CD4-positive, CD25-positive, alpha-beta regulatory T cell (primary cell): ENCODE measurements around the gene TPRG1L. TPM values are rescaled to one million over a fixed set of nuclear protein-coding genes. Genes with fewer than 3 reads are reported as not detected.
"Not testable (repeated sequence)": the region's sequence is repeated elsewhere in the genome, so short reads cannot be mapped to it uniquely, and the experiment has no call there.

Experiments
- ATAC-seq, 2 donors: fragments of 150-1000 bp; cut with Tn5 transposase; one replicate each; pipeline ENCODE4 v1.10.0; 2021; ENCODE audit warnings: low read depth in 2 of 2, moderate number of reproducible peaks in 2 of 2, moderate library complexity in 1 of 2
- DNase-seq, 3 donors: peaks; one replicate each; pipeline versions ENCODE4 v3.0.0 to v3.0.0-alpha.2; 2012 to 2022; ENCODE audit warnings: mixed read lengths in 1 of 3
- H3K27ac ChIP-seq: one replicate; pipeline ENCODE4 v1.7.0; 2013; ENCODE audit warnings: mild to moderate bottlenecking, low read length; ENCODE audit not compliant: insufficient read depth, poor library complexity, severe bottlenecking
- H3K27me3 ChIP-seq: one replicate; pipeline ENCODE4 v1.7.0; 2013; ENCODE audit warnings: low read length; ENCODE audit not compliant: control insufficient read depth, insufficient read depth
- H3K36me3 ChIP-seq: one replicate; pipeline ENCODE4 v1.7.0; 2013; ENCODE audit warnings: mild to moderate bottlenecking, low read length, moderate library complexity; ENCODE audit not compliant: control insufficient read depth, insufficient read depth
- H3K4me1 ChIP-seq: 2 replicates; pipeline ENCODE4 v1.7.0; 2013; ENCODE audit warnings: mild to moderate bottlenecking, low read length; ENCODE audit not compliant: insufficient read depth, control insufficient read depth, poor library complexity, severe bottlenecking
- H3K4me3 ChIP-seq: one replicate; pipeline ENCODE4 v1.7.0; 2013; ENCODE audit warnings: low read depth, mild to moderate bottlenecking, low read length, moderate library complexity
- H3K9me3 ChIP-seq, 2 experiments: 1 replicate in 1 of 2; 2 replicates in 1 of 2; pipeline ENCODE4 v1.7.0; 2013; ENCODE audit warnings: low read length in 2 of 2, mild to moderate bottlenecking in 1 of 2, moderate library complexity in 1 of 2; ENCODE audit not compliant: control insufficient read depth in 2 of 2
- H3K27ac Mint-ChIP-seq, 3 donors: one replicate each; pipeline ENCODE4 v1.8.0; 2020 to 2022; ENCODE audit warnings: mild to moderate bottlenecking in 3 of 3, mixed read lengths in 3 of 3, moderate library complexity in 2 of 3
- H3K27me3 Mint-ChIP-seq: one replicate; pipeline ENCODE4 v1.8.0; 2022; ENCODE audit warnings: mild to moderate bottlenecking, mixed read lengths
- H3K36me3 Mint-ChIP-seq: one replicate; pipeline ENCODE4 v1.8.0; 2020; ENCODE audit warnings: mixed read lengths
- H3K4me1 Mint-ChIP-seq, 4 donors: one replicate each; pipeline ENCODE4 v1.8.0; 2020 to 2022; ENCODE audit warnings: mixed read lengths in 4 of 4, mild to moderate bottlenecking in 1 of 4
- H3K4me3 Mint-ChIP-seq, 4 donors: one replicate each; pipeline ENCODE4 v1.8.0; 2020 to 2022; ENCODE audit warnings: mild to moderate bottlenecking in 4 of 4, mixed read lengths in 4 of 4, moderate library complexity in 3 of 4
- H3K9me3 Mint-ChIP-seq, 7 donors: one replicate each; pipeline ENCODE4 v1.8.0; 2020 to 2022; ENCODE audit warnings: mixed read lengths in 7 of 7, mild to moderate bottlenecking in 3 of 7, moderate library complexity in 2 of 7
- polyA plus RNA-seq, 4 donors: library from polyadenylated mRNA; unstranded; fragments of 300-500 nt; fragmentation: Illumina TruSeq; gene quantifications; one replicate each; pipeline ENCODE4 v1.2.3, GENCODE V29; 2021
- total RNA-seq: library from RNA; stranded (reverse); gene quantifications from one replicate; pipeline ENCODE4 v1.2.3, GENCODE V29; 2022

TPRG1L gene
- total and polyA plus RNA-seq, 5 donors from 2014 or later = 26.9 to 35.9 (median 34.8) TPM

GRCh38 chr1:3579626-3580025 lies 45.2 kb upstream of the TPRG1L start:
- H3K4me1 Mint-ChIP-seq = no peaks in the 10 kb centered on the region
- H3K27me3 Mint-ChIP-seq = no peaks in the 10 kb centered on the region
- H3K27ac Mint-ChIP-seq = no peak overlapping the region
- no peaks in the 10 kb centered on the region for H3K36me3 Mint-ChIP-seq
- Histone ChIP-seq H3K27ac (no peak overlapping the region), H3K27me3 (no peaks in the 10 kb centered on the region), H3K4me3 (no peak overlapping the region), H3K9me3 (no peaks in the 10 kb centered on the region), H3K36me3 (no peaks in the 10 kb centered on the region), H3K4me1 (no peaks in the 10 kb centered on the region)
- DNase-seq (no peak), ATAC-seq (no peak)
- H3K4me3 Mint-ChIP-seq = no peak overlapping the region
- peaks cover 0 to 2% (median 0%) of the 10 kb centered on the region in 7 donors for H3K9me3 Mint-ChIP-seq

GRCh38 chr1:3580231-3580630 lies 44.6 kb upstream of the TPRG1L start:
- no peaks in the 10 kb centered on the region for H3K27me3 ChIP-seq
- no peaks in the 10 kb centered on the region for H3K9me3 ChIP-seq
- no peaks in the 10 kb centered on the region for H3K4me1 ChIP-seq
- H3K27ac ChIP-seq = no peak overlapping the region
- Mint-ChIP-seq H3K9me3 (peaks cover 0 to 2% (median 0%) of the 10 kb centered on the region in 7 donors), H3K4me1 (no peaks in the 10 kb centered on the region), H3K27me3 (no peaks in the 10 kb centered on the region), H3K27ac (no peak overlapping the region), H3K36me3 (no peaks in the 10 kb centered on the region), H3K4me3 (no peak overlapping the region)
- H3K36me3 ChIP-seq = no peaks in the 10 kb centered on the region
- no peak for DNase-seq
- no peak overlapping the region for H3K4me3 ChIP-seq
- no peak for ATAC-seq

GRCh38 chr1:3581296-3582036 lies 43.3 kb upstream of the TPRG1L start:
- Mint-ChIP-seq H3K27me3 (no peaks in the 10 kb centered on the region), H3K4me3 (no peak overlapping the region), H3K4me1 (no peaks in the 10 kb centered on the region), H3K36me3 (no peaks in the 10 kb centered on the region), H3K27ac (no peak overlapping the region), H3K9me3 (peaks cover 0 to 2% (median 0%) of the 10 kb centered on the region in 7 donors)
- Histone ChIP-seq H3K9me3 (no peaks in the 10 kb centered on the region), H3K4me1 (no peaks in the 10 kb centered on the region), H3K36me3 (no peaks in the 10 kb centered on the region), H3K27ac (no peak overlapping the region), H3K4me3 (no peak overlapping the region), H3K27me3 (no peaks in the 10 kb centered on the region)
- DNase-seq = no peak
- ATAC-seq = no peak

- ATAC-seq = not testable (repeated sequence)
These were observed 41.1 kb upstream of the TPRG1L start for GRCh38 chr1:3583751-3584150.

GRCh38 chr1:3584915-3585314 lies 39.9 kb upstream of the TPRG1L start:
- Mint-ChIP-seq H3K4me3 (no peak overlapping the region), H3K9me3 (peaks cover 0 to 2% (median 0%) of the 10 kb centered on the region in 7 donors), H3K27me3 (no peaks in the 10 kb centered on the region), H3K36me3 (no peaks in the 10 kb centered on the region), H3K4me1 (no peaks in the 10 kb centered on the region), H3K27ac (no peak overlapping the region)
- DNase-seq = no peak
- Histone ChIP-seq H3K27ac (no peak overlapping the region), H3K27me3 (no peaks in the 10 kb centered on the region), H3K4me1 (no peaks in the 10 kb centered on the region), H3K4me3 (no peak overlapping the region), H3K9me3 (no peaks in the 10 kb centered on the region), H3K36me3 (no peaks in the 10 kb centered on the region)
- no peak for ATAC-seq

More at GRCh38 chr1:3583751-3584150, 41.1 kb upstream of the TPRG1L start:
- not testable (repeated sequence) for DNase-seq, H3K9me3 ChIP-seq, H3K36me3 Mint-ChIP-seq, H3K4me3 ChIP-seq, H3K4me1 ChIP-seq, H3K36me3 ChIP-seq, H3K9me3 Mint-ChIP-seq, H3K4me1 Mint-ChIP-seq, H3K27ac Mint-ChIP-seq, H3K27me3 ChIP-seq, H3K4me3 Mint-ChIP-seq, H3K27ac ChIP-seq, H3K27me3 Mint-ChIP-seq

- not testable (repeated sequence) for H3K4me3 ChIP-seq, H3K27me3 ChIP-seq, H3K27ac Mint-ChIP-seq, H3K27ac ChIP-seq, H3K27me3 Mint-ChIP-seq, H3K9me3 ChIP-seq, ATAC-seq, H3K4me3 Mint-ChIP-seq, H3K9me3 Mint-ChIP-seq, H3K4me1 ChIP-seq, H3K4me1 Mint-ChIP-seq, H3K36me3 ChIP-seq, DNase-seq, H3K36me3 Mint-ChIP-seq
These were observed 39.4 kb upstream of the TPRG1L start for GRCh38 chr1:3585353-3585868.

GRCh38 chr1:3585940-3586568 lies 38.8 kb upstream of the TPRG1L start:
- H3K27me3 ChIP-seq = no peaks in the 10 kb centered on the region
- Mint-ChIP-seq H3K4me3 (no peak overlapping the region), H3K4me1 (no peaks in the 10 kb centered on the region), H3K27ac (no peak overlapping the region), H3K27me3 (no peaks in the 10 kb centered on the region), H3K9me3 (peaks cover 0 to 2% (median 0%) of the 10 kb centered on the region in 7 donors), H3K36me3 (no peaks in the 10 kb centered on the region)
- H3K27ac ChIP-seq = no peak overlapping the region
- DNase-seq (no peak), ATAC-seq (no peak)
- H3K4me1 ChIP-seq = no peaks in the 10 kb centered on the region
- H3K36me3 ChIP-seq = no peaks in the 10 kb centered on the region
- H3K9me3 ChIP-seq = no peaks in the 10 kb centered on the region
- H3K4me3 ChIP-seq = no peak overlapping the region
